ENCODE data around the gene BRD4.

DNA sequence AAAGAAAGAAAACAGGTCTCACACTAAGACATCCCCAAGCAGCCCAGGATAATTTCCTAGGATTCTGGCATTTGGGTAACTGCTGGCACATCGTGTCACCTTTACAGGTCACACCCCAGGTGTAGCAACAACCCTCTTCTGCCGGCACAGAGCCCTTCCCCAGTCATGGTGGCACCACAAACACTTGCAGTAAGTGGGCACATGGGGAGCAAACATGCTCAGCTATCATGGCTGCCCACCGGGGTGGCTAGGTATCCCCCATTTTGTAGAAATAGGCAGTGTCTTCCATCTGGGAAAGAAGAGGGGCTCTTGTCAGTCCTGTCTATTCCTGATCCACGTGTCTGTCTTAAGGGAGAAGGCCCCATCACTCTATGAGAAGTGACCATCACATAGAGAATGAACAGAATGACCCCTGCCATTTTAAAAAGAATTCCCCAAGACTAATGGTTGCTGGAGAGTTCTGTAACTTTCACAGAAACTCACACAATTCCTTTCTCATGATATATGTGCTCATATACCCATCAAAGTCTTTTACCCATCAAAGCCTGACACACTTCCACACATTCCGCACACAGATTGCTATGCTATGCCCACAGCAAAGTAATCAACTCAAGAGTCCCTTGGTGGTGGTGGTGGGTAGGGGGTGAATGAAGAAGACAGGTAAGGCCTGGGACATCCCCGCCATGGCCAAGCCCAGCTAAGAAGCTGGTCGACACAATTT, 33.3 kb downstream of the BRD4 start:
- TF ChIP-seq POLR2AphosphoS5 (IDR thresholded peaks at IDR 0.05; ENCODE audit: low read depth, low read length) (no peak), SIN3A (IDR thresholded peaks at IDR 0.05; ENCODE audit: borderline replicate concordance, insufficient read depth, low read length) (no peak), FOXP2 (optimal IDR thresholded peaks at IDR 0.05; ENCODE audit: borderline replicate concordance, extremely low read depth, extremely low read length, insufficient read depth) (no peak)
